ENCODE data around the gene IFNL4.
"Not testable (repeated sequence)": the region's sequence is repeated elsewhere in the genome, so short reads cannot be mapped to it uniquely, and the experiment has no call there.

IFNL4 gene

GRCh38 chr19:39257227-39257626, 8.6 kb upstream of the IFNL4 start:
- no peak for DNase-seq (ENCODE audit: low spot score)

GRCh38 chr19:39254531-39255345, 6.1 kb upstream of the IFNL4 start:
- DNase-seq (ENCODE audit: low spot score) = no peak

GRCh38 chr19:39253374-39254149, 4.9 kb upstream of the IFNL4 start:
- no peak for DNase-seq (ENCODE audit: low spot score)

- no peak for DNase-seq (ENCODE audit: low spot score)
Measured at GRCh38 chr19:39252458-39252857, 3.8 kb upstream of the IFNL4 start.

- DNase-seq (ENCODE audit: low spot score) = no peak
Measured at GRCh38 chr19:39251846-39252245, 3.2 kb upstream of the IFNL4 start.

GRCh38 chr19:39251081-39251480, 2.4 kb upstream of the IFNL4 start:
- DNase-seq (ENCODE audit: low spot score) = no peak

- DNase-seq (ENCODE audit: low spot score) = no peak
Measured at GRCh38 chr19:39247701-39248664, 673 bp downstream of the IFNL4 start.

- no peak for DNase-seq (ENCODE audit: low spot score)
Measured at GRCh38 chr19:39246951-39247669, 1.5 kb downstream of the IFNL4 start.

GRCh38 chr19:39245166-39245565, 3.5 kb downstream of the IFNL4 start:
- not testable (repeated sequence) for DNase-seq (ENCODE audit: low spot score)

- not testable (repeated sequence) for DNase-seq (ENCODE audit: low spot score)
Measured at GRCh38 chr19:39244410-39245100, 4.1 kb downstream of the IFNL4 start, which contains the start of gene IFNL3. Gene IFNL3 (minus strand): TSS chr19:39245006. CDS start chr19:39244967, 39 bp downstream.

- DNase-seq (ENCODE audit: low spot score) = not testable (repeated sequence)
Measured at GRCh38 chr19:39243741-39244140, 4.9 kb downstream of the IFNL4 start.

GRCh38 chr19:39240421-39240820, 8.2 kb downstream of the IFNL4 start:
- no peak for DNase-seq (ENCODE audit: low spot score)

- no peak for DNase-seq (ENCODE audit: low spot score)
Measured at GRCh38 chr19:39238944-39239343, 9.7 kb downstream of the IFNL4 start.

GRCh38 chr19:39238209-39238608, 10.4 kb downstream of the IFNL4 start:
- DNase-seq (ENCODE audit: low spot score) = no peak

GRCh38 chr19:39237200-39238184, 11.2 kb downstream of the IFNL4 start:
- DNase-seq (ENCODE audit: low spot score) = no peak

- no peak for DNase-seq (ENCODE audit: low spot score)
Measured at GRCh38 chr19:39236527-39236926, 12.1 kb downstream of the IFNL4 start.

GRCh38 chr19:39232708-39233107, 15.9 kb downstream of the IFNL4 start:
- DNase-seq (ENCODE audit: low spot score) = no peak

GRCh38 chr19:39230096-39230764, 18.4 kb downstream of the IFNL4 start:
- no peak for DNase-seq (ENCODE audit: low spot score)

- no peak for DNase-seq (ENCODE audit: low spot score)
Measured at GRCh38 chr19:39224910-39225309, 23.7 kb downstream of the IFNL4 start.

Data from hepatic stellate cell (primary cell).